GM23338 (cell line): ENCODE results near the gene YES1. TPM values are rescaled to one million over a fixed set of nuclear protein-coding genes. Genes with fewer than 3 reads are reported as not detected.
A peak's percentile ranks its signal among the peaks of the same experiment; 100 is the strongest.

ENCODE experiments used
- ATAC-seq: fragments of 200-7000 bp; cut with Tn5 transposase; 3 replicates; pipeline ENCODE4 v1.9.1; 2020
- DNase-seq: peaks from one replicate; pipeline ENCODE4 v3.0.0-alpha.2; 2015; ENCODE audit warnings: low spot score
- H2AFZ ChIP-seq: fragments of 200-600 bp; sonication (generic); 2 replicates; pipeline ENCODE4 v1.8.0; 2016; ENCODE audit warnings: antibody characterized with exemption, mild to moderate bottlenecking, moderate library complexity
- H3F3A ChIP-seq: fragments of 200-600 bp; sonication (generic); replicated peaks from 2 replicates; pipeline ENCODE4 v1.8.0; 2017; ENCODE audit warnings: antibody characterized with exemption, mixed run types, low read depth
- H3K27ac ChIP-seq: fragments of 200-600 bp; sonication (generic); 2 replicates; pipeline ENCODE4 v1.6.1; 2016; ENCODE audit warnings: low read depth
- H3K27me3 ChIP-seq: fragments of 200-600 bp; sonication (generic); 2 replicates; pipeline ENCODE4 v1.8.0; 2016; ENCODE audit warnings: mild to moderate bottlenecking, mixed run types, moderate library complexity; ENCODE audit not compliant: insufficient read depth
- H3K36me3 ChIP-seq: fragments of 200-600 bp; sonication (generic); 2 replicates; pipeline ENCODE4 v1.8.0; 2016; ENCODE audit warnings: mild to moderate bottlenecking; ENCODE audit not compliant: insufficient read depth
- H3K4me1 ChIP-seq: fragments of 200-600 bp; sonication (generic); 2 replicates; pipeline ENCODE4 v1.8.0; 2016; ENCODE audit warnings: mild to moderate bottlenecking, moderate library complexity; ENCODE audit not compliant: insufficient read depth
- H3K4me2 ChIP-seq: fragments of 200-600 bp; sonication (generic); 2 replicates; pipeline ENCODE4 v1.7.1; 2017; ENCODE audit warnings: mixed run types
- H3K4me3 ChIP-seq: fragments of 200-600 bp; sonication (generic); 2 replicates; pipeline ENCODE4 v1.6.1; 2016; ENCODE audit warnings: mixed run types
- H3K79me2 ChIP-seq: fragments of 200-600 bp; sonication (generic); replicated peaks from 2 replicates; pipeline ENCODE4 v1.8.0; 2017; ENCODE audit warnings: mild to moderate bottlenecking; ENCODE audit not compliant: insufficient read depth
- H3K9me2 ChIP-seq: fragments of 200-600 bp; sonication (generic); 2 replicates; pipeline ENCODE4 v1.8.0; 2017; ENCODE audit not compliant: insufficient read depth
- H4K20me1 ChIP-seq: fragments of 200-600 bp; sonication (generic); replicated peaks from 2 replicates; pipeline ENCODE4 v1.8.0; 2017; ENCODE audit warnings: mild to moderate bottlenecking; ENCODE audit not compliant: insufficient read depth
- H3K27ac Mint-ChIP-seq: 2 replicates; pipeline ENCODE4 v1.8.0; 2020; ENCODE audit warnings: inconsistent platforms, mild to moderate bottlenecking, moderate library complexity, mixed read lengths
- H3K27me3 Mint-ChIP-seq: 3 replicates; pipeline ENCODE4 v1.8.0; 2022; ENCODE audit warnings: low read depth, mild to moderate bottlenecking, moderate library complexity, mixed read lengths, inconsistent platforms; ENCODE audit not compliant: insufficient read depth, poor library complexity
- H3K36me3 Mint-ChIP-seq: 3 replicates; pipeline ENCODE4 v1.8.0; 2021; ENCODE audit warnings: low read depth, mild to moderate bottlenecking, inconsistent platforms, moderate library complexity, mixed read lengths
- H3K4me1 Mint-ChIP-seq: 3 replicates; pipeline ENCODE4 v1.8.0; 2020; ENCODE audit warnings: mild to moderate bottlenecking, inconsistent platforms, mixed read lengths
- H3K4me3 Mint-ChIP-seq: 3 replicates; pipeline ENCODE4 v1.8.0; 2021; ENCODE audit warnings: moderate library complexity, mild to moderate bottlenecking, inconsistent platforms, mixed read lengths
- H3K9me3 Mint-ChIP-seq: 3 replicates; pipeline ENCODE4 v1.8.0; 2020; ENCODE audit warnings: moderate library complexity, mild to moderate bottlenecking, inconsistent platforms, mixed read lengths
- CREB1 ChIP-seq: fragments of 250-450 bp; sonication (Bioruptor Pico); IDR thresholded peaks from 2 replicates; pipeline ENCODE4 v1.5.0; 2020; ENCODE audit warnings: low read depth, mild to moderate bottlenecking, moderate library complexity
- CTCF ChIP-seq, 2 experiments: fragments of 200-600 bp in 1 of 2; sonication (generic) in 1 of 2; conservative IDR thresholded peaks; 2 replicates each; pipeline versions ENCODE4 v1.5.1 to v1.6.1; 2016 to 2017; ENCODE audit warnings: antibody characterized with exemption in 2 of 2, low read depth in 2 of 2, mild to moderate bottlenecking in 2 of 2, moderate library complexity in 1 of 2
- EZH2 ChIP-seq: fragments of 200-600 bp; sonication (generic); IDR thresholded peaks from one replicate; pipeline ENCODE4 v1.8.0; 2017; ENCODE audit warnings: antibody characterized with exemption, mild to moderate bottlenecking, low read depth; ENCODE audit not compliant: unreplicated experiment
- EZH2phosphoT487 ChIP-seq: fragments of 200-600 bp; sonication (generic); IDR thresholded peaks from one replicate; pipeline ENCODE4 v1.8.1; 2018; ENCODE audit warnings: antibody characterized with exemption; ENCODE audit not compliant: unreplicated experiment
- JUNB ChIP-seq: IDR thresholded peaks from one replicate; pipeline ENCODE4 v1.6.1; 2016; ENCODE audit warnings: antibody characterized with exemption; ENCODE audit not compliant: unreplicated experiment
- NANOG ChIP-seq: IDR thresholded peaks from 2 replicates; pipeline ENCODE4 v1.6.1; 2016; ENCODE audit warnings: antibody characterized with exemption, borderline replicate concordance
- POLR2AphosphoS5 ChIP-seq: IDR thresholded peaks from 2 replicates; pipeline ENCODE4 v1.6.1; 2016; ENCODE audit warnings: antibody characterized with exemption, low read depth
- REST ChIP-seq: IDR thresholded peaks from one replicate; pipeline ENCODE4 v1.6.1; 2018; ENCODE audit warnings: antibody characterized with exemption; ENCODE audit not compliant: unreplicated experiment
- STAT1 ChIP-seq: IDR thresholded peaks from one replicate; pipeline ENCODE4 v1.6.1; 2016; ENCODE audit warnings: antibody characterized with exemption; ENCODE audit not compliant: unreplicated experiment
- ZNF114 ChIP-seq: fragments of 250-450 bp; sonication (Bioruptor Pico); IDR thresholded peaks from 2 replicates; pipeline ENCODE4 v1.5.0; 2020; ENCODE audit warnings: mild to moderate bottlenecking, moderate library complexity
- ZNF331 ChIP-seq: fragments of 250-450 bp; sonication (Bioruptor Pico); IDR thresholded peaks from 2 replicates; pipeline ENCODE4 v1.5.0; 2020; ENCODE audit warnings: low read depth, mild to moderate bottlenecking, moderate library complexity
- polyA plus RNA-seq: library from polyadenylated mRNA; unstranded; fragments of >200 nt; fragmentation: Nextera tagmentation; extraction: Ambion mirVana; gene quantifications from 2 replicates; pipeline ENCODE4 v1.2.1, GENCODE V29; 2016
- total RNA-seq: library from RNA; depleted of rRNA; stranded (reverse); fragments of >200 nt; shearing (Covaris generic); gene quantifications from 2 replicates; pipeline ENCODE4 v1.2.3, GENCODE V29; 2014
- TF ChIP-seq, protein P1 (sequence below): IDR thresholded peaks from 2 replicates; pipeline ENCODE4 v1.6.1; 2016; ENCODE audit warnings: antibody characterized with exemption
- TF ChIP-seq, protein P2 (sequence below): fragments of 250-450 bp; sonication (Bioruptor Pico); IDR thresholded peaks from 2 replicates; pipeline ENCODE4 v1.5.0; 2020; ENCODE audit warnings: mild to moderate bottlenecking, moderate library complexity

Gene YES1
- total and polyA plus RNA-seq, 2 experiments from 2014 or later, result 25.4 to 327 TPM

DNA sequence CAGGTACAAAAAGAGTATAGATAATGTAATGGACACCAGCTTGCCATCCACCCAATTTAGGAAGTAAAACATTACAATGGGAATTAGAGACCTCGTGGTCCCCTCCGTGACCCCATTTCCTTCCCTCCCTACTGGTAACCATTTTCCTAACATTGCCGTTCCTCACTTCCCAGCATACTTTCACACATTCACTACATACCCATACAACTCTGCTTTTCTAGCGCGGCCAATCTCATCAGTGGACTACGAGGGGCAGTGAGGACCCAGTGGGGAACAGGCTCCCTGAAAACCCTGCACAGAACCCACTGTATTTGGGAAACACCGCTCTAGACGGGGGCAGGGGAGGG is 100.8 kb downstream of the YES1 start:
- Histone ChIP-seq H3K79me2 (peaks cover 48% of the 10 kb centered on the region), H3K27me3 (0 out of 2 replicates have a peak, but pooled peaks cover 7% of the 10 kb centered on the region), H3K27ac (no peak overlapping the region), H2AFZ (no peak overlapping the region; the same call in 1 of the 2 replicates), H3F3A (peaks cover 5% of the 10 kb centered on the region; the same call in 1 of the 2 replicates), H3K4me2 (peak overlapping the region; percentile 96), H3K36me3 (no peaks in the 10 kb centered on the region; the same call in 1 of the 2 replicates), H3K9me2 (no peaks in the 10 kb centered on the region), H4K20me1 (peaks cover 32% of the 10 kb centered on the region), H3K4me3 (peak overlapping the region; percentile 98), H3K4me1 (peaks cover 6% of the 10 kb centered on the region)
- H3K9me3 Mint-ChIP-seq, result peaks cover 7% of the 10 kb centered on the region; the same call in 2 of the 3 replicates
- no peak for ATAC-seq
- peak; percentile 36 for DNase-seq
- peaks cover 6% of the 10 kb centered on the region for H3K27me3 Mint-ChIP-seq
- peak overlapping the region; percentile 36 for H3K27ac Mint-ChIP-seq
- TF ChIP-seq STAT1 (no peak), CREB1 (CRISPR knock-in tag) (no peak), JUNB (no peak), CTCF (conservative IDR thresholded peaks at IDR 0.05; ENCODE audit: low read depth in 2 of 2) (no peak), ZNF114 (CRISPR knock-in tag) (no peak), REST (no peak), EZH2 (no peak), EZH2phosphoT487 (no peak), POLR2AphosphoS5 (no peak), NANOG (no peak), ZNF331 (no peak)
- TF ChIP-seq, protein P1, sequence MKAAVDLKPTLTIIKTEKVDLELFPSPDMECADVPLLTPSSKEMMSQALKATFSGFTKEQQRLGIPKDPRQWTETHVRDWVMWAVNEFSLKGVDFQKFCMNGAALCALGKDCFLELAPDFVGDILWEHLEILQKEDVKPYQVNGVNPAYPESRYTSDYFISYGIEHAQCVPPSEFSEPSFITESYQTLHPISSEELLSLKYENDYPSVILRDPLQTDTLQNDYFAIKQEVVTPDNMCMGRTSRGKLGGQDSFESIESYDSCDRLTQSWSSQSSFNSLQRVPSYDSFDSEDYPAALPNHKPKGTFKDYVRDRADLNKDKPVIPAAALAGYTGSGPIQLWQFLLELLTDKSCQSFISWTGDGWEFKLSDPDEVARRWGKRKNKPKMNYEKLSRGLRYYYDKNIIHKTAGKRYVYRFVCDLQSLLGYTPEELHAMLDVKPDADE, result no peak
- TF ChIP-seq, protein P2, sequence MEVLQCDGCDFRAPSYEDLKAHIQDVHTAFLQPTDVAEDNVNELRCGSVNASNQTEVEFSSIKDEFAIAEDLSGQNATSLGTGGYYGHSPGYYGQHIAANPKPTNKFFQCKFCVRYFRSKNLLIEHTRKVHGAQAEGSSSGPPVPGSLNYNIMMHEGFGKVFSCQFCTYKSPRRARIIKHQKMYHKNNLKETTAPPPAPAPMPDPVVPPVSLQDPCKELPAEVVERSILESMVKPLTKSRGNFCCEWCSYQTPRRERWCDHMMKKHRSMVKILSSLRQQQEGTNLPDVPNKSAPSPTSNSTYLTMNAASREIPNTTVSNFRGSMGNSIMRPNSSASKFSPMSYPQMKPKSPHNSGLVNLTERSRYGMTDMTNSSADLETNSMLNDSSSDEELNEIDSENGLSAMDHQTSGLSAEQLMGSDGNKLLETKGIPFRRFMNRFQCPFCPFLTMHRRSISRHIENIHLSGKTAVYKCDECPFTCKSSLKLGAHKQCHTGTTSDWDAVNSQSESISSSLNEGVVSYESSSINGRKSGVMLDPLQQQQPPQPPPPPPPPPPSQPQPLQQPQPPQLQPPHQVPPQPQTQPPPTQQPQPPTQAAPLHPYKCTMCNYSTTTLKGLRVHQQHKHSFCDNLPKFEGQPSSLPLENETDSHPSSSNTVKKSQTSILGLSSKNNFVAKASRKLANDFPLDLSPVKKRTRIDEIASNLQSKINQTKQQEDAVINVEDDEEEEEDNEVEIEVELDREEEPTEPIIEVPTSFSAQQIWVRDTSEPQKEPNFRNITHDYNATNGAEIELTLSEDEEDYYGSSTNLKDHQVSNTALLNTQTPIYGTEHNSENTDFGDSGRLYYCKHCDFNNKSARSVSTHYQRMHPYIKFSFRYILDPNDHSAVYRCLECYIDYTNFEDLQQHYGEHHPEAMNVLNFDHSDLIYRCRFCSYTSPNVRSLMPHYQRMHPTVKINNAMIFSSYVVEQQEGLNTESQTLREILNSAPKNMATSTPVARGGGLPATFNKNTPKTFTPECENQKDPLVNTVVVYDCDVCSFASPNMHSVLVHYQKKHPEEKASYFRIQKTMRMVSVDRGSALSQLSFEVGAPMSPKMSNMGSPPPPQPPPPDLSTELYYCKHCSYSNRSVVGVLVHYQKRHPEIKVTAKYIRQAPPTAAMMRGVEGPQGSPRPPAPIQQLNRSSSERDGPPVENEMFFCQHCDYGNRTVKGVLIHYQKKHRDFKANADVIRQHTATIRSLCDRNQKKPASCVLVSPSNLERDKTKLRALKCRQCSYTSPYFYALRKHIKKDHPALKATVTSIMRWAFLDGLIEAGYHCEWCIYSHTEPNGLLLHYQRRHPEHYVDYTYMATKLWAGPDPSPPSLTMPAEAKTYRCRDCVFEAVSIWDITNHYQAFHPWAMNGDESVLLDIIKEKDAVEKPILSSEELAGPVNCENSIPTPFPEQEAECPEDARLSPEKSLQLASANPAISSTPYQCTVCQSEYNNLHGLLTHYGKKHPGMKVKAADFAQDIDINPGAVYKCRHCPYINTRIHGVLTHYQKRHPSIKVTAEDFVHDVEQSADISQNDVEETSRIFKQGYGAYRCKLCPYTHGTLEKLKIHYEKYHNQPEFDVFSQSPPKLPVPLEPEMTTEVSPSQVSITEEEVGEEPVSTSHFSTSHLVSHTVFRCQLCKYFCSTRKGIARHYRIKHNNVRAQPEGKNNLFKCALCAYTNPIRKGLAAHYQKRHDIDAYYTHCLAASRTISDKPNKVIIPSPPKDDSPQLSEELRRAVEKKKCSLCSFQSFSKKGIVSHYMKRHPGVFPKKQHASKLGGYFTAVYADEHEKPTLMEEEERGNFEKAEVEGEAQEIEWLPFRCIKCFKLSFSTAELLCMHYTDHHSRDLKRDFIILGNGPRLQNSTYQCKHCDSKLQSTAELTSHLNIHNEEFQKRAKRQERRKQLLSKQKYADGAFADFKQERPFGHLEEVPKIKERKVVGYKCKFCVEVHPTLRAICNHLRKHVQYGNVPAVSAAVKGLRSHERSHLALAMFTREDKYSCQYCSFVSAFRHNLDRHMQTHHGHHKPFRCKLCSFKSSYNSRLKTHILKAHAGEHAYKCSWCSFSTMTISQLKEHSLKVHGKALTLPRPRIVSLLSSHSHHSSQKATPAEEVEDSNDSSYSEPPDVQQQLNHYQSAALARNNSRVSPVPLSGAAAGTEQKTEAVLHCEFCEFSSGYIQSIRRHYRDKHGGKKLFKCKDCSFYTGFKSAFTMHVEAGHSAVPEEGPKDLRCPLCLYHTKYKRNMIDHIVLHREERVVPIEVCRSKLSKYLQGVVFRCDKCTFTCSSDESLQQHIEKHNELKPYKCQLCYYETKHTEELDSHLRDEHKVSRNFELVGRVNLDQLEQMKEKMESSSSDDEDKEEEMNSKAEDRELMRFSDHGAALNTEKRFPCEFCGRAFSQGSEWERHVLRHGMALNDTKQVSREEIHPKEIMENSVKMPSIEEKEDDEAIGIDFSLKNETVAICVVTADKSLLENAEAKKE (CRISPR knock-in tag), result no peak
- peaks cover 7% of the 10 kb centered on the region for H3K4me1 Mint-ChIP-seq
- peak overlapping the region; percentile 78 for H3K4me3 Mint-ChIP-seq
- peaks cover 32% of the 10 kb centered on the region for H3K36me3 Mint-ChIP-seq
